Cardiac fibroblast (primary cell): ENCODE data around the gene MRPS10.

ENCODE experiments used
- DNase-seq, 2 donors: peaks; one replicate each; pipeline versions ENCODE4 v3.0.0 to v3.0.0-alpha.2; 2010; ENCODE audit warnings: low read depth in 2 of 2
- H3K4me3 ChIP-seq, 2 donors: replicated peaks in 1 of 2; 1 replicate in 1 of 2; 2 replicates in 1 of 2; pipeline ENCODE4 v1.5.1; 2011; ENCODE audit warnings: low read depth in 2 of 2, low read length in 2 of 2, mild to moderate bottlenecking in 2 of 2, moderate library complexity in 1 of 2
- CTCF ChIP-seq: IDR thresholded peaks from one replicate; pipeline ENCODE4 v1.5.1; 2011; ENCODE audit warnings: low read depth, mild to moderate bottlenecking, low read length, inconsistent platforms

MRPS10 gene

GRCh38 chr6:42230345-42231321 lies 13.0 kb upstream of the MRPS10 start:
- peak; percentile 42 for TF ChIP-seq CTCF
- peak; percentile 23 to 30 for DNase-seq
- no peak overlapping the region for H3K4me3 ChIP-seq

- DNase-seq = no peak
- no peak for TF ChIP-seq CTCF
- H3K4me3 ChIP-seq = no peak overlapping the region
Measured at GRCh38 chr6:42229506-42230119, 12.0 kb upstream of the MRPS10 start.

GRCh38 chr6:42228305-42228704 lies 10.6 kb upstream of the MRPS10 start:
- DNase-seq = no peak
- TF ChIP-seq CTCF = no peak
- no peak overlapping the region for H3K4me3 ChIP-seq

- DNase-seq = no peak
- no peak overlapping the region for H3K4me3 ChIP-seq
- no peak for TF ChIP-seq CTCF
Measured at GRCh38 chr6:42227173-42227850, 9.7 kb upstream of the MRPS10 start.

GRCh38 chr6:42226645-42227143 lies 9.0 kb upstream of the MRPS10 start:
- H3K4me3 ChIP-seq = no peak overlapping the region
- peak in 1 of 2 donors; percentile 36 for DNase-seq

More at GRCh38 chr6:42226645-42227143, 9.0 kb upstream of the MRPS10 start:
- no peak for TF ChIP-seq CTCF
